HG03196 (cell line): ENCODE results near the gene STX12.
"Not testable (repeated sequence)": the region's sequence is repeated elsewhere in the genome, so short reads cannot be mapped to it uniquely, and the experiment has no call there.

Source experiments
- ATAC-seq: cut with Tn5 transposase; IDR thresholded peaks from one replicate; pipeline ENCODE4 v1.9.1; 2021; ENCODE audit not compliant: unreplicated experiment

Gene STX12

DNA sequence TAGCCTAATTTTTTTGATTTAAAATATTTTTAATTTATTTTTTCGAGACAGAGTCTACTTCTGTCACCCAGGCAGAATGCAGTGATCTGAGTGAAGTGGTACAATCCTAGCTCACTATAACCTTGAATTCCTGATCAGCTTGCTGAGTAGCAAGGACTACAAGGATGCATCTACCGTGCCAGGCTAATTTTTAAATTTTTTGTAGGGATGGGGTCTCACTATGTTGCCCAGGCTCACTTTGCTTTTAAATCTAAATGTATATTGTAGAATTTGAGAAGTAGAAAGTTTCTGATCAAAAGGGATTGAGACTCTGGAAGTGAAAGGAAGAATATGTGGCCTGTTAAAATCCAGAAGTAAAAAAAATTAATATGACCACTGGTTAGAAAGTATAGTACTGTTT is 1.6 kb downstream of the STX12 start:
- ATAC-seq, result no peak

DNA sequence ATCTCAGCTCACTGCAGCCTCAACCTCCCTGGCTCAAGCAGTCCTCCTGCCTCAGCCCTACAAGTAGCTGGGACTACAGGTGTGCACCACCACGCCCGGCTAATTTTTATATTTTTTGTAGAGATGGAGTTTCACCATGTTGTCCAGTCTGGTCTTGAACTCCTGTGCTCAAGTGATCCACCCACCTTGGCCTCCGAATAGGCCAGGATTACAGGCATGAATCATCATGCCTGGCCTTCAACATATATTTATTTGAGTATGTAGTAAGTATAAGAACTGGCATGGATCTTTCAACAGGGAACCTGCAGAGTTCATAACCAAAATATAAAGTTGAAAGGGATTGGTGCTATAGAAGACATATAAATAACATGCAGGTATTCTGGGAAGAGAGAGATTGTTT is 2.3 kb downstream of the STX12 start:
- not testable (repeated sequence) for ATAC-seq

DNA sequence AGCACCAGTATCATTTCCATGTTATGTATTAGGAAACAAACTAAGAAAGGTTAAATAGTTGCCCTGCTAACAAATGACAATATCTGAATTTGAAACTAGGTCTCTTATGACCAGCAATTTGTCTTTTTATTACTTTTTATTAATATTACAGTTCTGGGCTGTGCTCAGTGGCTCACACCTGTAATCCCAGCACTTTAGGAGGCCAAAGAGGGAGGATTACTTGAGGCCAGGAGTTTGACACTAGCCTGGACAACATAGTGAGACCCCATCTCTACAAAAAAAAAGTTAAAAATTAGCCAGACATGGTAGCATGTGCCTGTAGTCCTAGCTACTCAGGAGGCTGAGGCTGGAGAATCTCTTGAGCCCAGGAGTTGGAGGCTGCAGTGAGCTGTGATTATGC is 3.3 kb downstream of the STX12 start:
- not testable (repeated sequence) for ATAC-seq

DNA sequence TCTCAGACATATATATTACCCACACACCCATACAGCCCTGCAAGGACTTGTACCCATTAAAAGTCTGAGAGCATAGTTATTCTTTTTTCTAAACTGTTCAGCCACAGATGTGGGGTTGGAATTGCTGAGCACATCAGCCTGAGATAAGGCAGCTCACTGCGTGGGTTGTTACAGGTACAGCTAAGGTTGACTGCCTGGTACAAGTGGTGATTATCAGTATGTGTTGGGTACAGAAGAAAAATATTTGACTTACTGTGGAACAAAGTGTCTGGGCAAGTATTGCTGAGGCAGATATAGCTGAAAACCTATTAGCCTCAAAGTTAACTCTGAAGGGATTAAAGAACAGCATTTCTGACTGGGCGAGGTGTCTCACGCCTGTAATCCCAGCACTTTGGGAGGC is 5.0 kb downstream of the STX12 start:
- ATAC-seq, result no peak

DNA sequence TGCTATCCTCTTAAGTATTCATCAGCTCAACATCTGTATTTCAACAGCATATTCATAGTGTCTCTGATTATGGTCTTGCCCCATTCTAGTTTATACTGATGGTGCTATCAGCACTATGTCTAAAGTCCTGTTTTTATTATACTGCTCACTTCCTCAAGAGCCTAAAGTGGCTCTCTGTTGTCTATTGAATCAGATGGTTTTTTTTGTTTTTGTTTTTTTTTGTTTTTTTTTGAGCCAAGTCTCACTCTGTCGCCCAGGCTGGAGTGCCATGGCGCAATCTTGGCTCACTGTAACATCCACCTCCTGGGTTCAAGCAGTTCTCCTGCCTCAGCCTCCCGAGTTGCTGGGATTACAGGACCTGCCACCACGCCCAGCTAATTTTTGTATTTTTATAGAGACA is 6.1 kb downstream of the STX12 start:
- no peak for ATAC-seq

DNA sequence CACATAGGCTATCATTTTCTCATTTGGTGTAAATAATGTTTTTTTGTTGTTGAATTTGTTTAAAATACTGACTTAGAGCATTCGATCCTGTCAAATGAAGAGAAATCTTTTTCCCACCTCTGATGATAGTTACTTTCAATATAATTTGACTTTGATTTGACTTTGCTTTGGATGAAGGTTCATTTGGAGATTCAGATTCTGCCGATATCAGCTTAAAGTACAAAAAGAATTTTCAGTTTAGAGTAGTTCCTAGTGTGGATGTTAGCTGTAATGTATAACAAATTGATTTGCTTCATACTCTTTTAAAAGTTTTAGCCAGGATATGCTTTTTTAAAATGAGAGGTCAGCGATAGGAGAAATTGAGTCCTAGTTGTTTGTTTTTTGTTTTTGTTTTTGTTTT is 9.9 kb downstream of the STX12 start:
- ATAC-seq, result no peak

DNA sequence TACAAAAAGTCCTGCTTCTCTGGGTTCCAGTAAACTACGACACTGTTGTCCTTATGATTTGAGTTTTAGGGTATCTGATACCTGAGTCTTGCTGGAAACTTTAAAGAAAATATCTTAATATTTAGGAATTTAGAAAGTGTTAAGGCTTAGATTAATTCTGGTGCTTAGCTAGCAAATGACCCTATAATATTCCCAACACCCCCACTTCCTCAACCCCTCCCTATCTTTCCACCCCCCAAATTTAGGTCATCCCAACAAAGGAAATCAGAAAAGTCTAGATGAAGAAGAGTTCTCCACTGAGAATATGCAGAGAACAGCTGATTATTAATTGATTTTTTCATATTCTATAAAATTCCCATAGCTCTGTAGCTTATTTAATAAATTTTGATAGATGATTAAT is 11.7 kb downstream of the STX12 start:
- no peak for ATAC-seq

DNA sequence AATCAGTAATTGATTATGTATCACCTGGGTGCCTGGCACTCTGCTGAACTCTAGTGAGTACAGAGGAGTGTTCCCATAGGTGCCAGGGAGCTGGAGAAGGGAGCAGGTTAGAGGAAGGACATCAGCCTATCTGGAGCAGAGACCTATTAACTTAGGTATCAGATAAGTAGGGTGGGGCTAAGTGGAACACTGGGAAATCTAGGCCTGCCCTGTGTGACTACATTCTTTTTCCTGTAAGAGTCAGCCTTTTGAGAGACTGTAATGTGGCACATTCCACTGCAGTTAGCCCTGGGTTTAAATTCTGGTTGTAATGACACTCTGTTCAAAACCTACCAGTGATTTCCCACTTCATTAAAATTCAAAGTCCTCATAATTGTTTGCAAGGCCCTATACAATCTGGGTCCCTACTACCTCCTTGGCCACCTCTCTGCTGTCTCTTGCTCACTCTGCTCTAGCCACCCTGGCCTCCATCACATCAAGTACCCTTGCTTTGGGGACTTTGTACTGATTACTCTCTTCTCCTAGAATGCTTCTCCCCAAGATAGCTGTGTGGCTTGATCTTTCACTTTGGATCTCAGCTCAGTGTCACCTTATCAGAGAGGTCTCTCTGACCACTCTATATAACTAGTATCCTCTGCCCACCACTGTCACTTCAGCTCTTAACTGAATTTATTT is 12.9 kb downstream of the STX12 start:
- ATAC-seq, result no peak

DNA sequence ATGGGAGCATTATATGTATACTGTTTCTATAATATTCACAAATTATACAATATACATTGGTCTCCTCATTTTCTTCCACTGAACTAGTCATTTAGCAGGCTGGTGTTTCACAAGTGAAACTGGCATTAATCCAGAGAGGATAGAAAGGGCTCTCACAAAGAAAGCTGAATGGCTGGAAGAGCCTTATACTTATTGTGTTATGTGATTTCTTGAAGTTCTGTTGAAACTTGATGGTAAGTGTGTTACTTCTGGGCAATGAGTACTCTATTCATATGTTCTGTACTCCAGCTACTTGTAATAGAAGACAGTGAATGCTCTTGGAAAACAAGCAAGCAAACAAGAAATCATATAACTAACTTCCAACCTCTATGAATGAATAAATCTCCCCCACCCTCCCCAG is 14.9 kb downstream of the STX12 start:
- no peak for ATAC-seq

DNA sequence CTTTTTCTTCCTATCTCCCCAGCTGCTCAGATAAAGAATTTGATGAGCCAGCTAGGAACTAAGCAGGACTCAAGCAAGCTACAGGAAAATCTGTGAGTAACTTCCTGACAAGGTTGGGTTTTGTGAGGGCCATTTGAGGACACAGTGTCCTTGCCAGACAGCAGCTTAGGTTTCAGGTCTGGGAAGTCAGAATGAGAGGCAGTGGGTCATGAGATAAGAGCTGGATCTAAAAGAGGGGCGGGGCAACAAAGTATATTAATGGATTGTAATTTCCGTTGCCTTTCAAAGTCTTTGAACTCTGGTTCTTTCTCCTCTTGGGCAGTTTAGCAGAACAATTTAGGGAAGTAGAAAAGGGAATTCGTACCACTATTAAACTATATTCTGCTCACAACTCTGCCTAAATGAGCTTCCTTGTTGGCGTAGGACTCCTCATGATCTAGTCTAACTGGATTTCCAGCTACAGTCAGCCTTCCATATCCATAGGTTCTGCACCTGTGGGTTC is 16.6 kb downstream of the STX12 start:
- no peak for ATAC-seq

DNA sequence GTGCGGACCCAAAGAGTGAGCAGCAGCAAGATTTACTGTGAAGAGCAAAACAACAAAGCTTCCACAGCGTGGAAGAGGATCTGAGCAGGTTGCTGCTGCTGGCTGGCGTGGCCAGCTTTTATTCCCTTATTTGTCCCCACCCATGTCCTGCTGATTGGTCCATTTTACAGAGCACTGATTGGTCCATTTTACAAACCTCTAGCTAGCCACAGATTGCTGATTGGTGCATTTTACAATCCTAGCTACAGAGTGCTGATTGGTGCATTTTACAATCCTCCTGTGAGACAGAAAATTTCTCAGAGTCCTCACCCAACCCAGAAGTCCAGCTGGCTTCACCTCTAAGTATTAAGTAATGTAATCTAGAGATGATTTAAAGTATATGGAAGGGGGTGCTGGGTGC is 17.3 kb downstream of the STX12 start:
- ATAC-seq, result not testable (repeated sequence)

DNA sequence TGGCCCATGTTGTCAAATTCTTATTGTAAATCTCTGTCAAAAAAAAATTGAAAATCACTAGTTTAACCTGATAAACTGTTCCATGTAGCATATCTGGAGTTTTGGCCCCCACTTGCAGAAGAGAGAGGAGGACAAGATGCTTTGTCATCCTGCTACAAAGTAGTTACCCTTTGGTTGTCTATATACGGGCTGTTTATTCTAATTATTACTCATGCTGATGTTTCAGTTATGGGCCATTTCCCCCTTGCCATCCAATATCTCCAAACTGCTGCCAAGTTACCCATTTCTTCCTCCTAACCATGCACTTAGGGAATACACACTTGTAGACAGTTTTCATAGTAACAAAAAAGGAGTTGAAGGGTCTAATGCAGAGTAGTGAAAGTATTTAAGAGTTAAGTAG is 22.6 kb downstream of the STX12 start:
- ATAC-seq, result no peak

DNA sequence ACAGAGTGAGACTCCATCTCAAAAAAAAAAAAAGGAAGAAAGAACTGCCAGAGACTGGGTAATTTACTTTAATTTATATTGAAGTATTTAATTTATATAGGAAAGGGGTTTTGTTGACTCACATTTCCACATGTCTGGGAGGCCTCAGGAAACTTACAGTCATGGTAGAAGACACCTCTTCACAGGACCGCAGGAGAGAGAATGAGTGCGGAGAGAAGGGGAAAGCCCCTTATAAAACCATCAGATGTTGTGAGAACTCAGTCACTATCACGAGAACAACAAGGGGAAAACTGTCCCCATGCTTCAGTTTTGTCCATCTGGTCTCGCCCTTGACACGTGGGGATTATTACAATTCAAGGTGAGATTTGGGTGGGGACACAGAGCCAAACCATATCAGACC is 31.8 kb downstream of the STX12 start:
- no peak for ATAC-seq

DNA sequence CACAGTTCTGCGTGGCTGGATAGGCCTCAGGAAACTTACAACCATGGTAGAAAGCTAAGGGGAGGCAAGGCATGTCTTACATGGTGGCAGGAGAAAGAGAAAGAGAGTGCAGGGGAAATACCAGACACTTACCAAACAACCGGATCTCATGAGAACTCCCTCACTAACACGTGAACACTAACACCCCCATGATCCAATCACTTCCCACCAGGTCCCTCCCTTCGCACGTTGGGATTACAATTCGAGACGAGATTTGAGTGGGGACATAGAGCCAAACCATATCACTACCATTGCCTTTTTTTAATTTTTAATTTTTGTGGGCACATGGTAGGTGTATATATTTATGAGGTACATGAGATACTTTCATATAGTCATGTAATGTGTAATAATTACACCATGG is 33.7 kb downstream of the STX12 start:
- no peak for ATAC-seq

DNA sequence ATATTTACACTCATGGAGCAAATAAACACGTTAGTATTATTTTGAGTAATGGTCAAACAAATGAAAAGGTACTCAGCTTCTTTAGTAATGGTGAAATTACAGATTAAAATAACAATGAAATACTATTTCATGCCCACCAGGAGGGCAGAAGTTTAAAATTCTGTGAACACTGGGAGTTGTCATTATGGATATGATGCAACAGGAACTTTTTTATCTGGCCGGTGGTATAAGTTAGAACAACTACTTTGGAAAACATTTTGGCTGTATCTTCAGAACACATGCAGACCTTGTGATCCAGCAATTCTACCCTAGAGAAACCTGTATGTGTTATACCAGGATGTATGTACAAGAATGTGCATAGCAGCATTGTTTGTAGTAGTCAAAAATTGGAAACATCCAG is 34.4 kb downstream of the STX12 start:
- ATAC-seq, result no peak

DNA sequence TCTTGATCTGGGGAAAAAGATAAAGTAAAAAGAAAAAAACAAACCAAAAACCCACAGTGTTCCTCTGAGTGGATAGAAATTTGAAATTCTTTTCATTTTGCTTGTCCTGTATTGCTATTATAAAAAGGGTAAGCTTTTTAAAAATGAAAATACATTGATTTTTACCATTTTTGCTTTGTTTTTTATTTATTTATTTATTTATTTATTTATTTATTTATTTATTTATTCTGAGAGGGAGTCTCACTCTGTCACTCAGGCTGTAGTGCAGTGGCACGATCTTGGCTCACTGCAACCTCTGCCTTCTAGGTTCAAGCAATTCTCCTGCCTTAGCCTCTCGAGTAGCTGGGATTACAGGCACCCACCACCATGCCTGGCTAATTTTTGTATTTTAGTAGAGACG is 35.1 kb downstream of the STX12 start:
- not testable (repeated sequence) for ATAC-seq

DNA sequence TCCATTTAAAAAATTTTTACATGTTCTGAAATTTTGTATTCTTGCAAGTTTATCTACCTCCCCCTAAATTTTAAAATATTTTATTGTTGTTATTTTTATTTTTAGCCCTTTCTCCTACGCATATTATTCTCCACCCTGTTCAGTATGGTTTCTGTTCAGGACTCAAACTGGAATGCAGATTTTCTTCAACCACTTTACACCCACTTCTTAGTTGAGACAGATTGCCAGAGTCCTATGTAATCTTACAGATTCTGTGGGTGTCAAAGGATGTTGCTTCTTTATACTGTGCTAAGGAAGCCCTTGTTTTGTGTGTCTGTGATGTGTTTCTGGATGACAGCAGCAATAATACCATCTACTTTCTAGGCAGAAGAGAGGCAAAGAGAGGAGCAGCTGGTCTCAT is 36.9 kb downstream of the STX12 start:
- ATAC-seq, result no peak

DNA sequence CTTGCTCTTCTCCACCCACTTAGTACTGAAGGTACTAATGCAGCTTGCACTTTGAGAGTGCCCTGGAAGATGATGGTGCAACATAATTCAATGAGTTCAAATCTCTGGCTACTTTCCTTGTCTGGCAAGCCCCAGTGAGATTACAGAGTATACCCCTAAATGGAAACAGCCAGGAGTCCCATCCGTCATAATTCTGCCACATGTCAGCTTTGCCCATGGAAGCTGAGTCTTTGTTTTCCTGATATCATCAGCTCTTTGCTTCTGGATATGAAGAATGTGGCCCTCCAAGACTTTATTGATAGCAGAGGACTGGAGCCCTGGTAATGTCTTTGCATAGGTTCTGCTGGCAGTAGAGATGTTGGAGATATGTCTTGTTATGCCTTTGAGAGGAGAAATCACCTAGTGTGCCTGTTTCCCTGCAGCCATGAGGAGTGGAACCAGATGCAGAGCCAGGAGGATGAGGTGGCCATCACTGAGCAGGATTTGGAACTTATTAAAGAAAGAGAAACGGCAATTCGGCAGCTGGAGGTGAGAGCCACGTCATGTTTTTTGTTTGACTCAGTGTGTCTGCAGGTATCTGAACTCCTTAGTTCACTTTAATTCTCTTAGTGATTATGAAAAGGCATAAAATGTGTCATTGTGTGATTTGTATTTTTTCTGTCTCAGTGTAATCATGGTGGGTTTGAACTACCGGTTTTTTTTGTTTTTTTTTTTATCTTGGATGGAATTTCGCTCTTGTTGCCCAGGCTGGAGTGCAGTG is 38.9 kb downstream of the STX12 start:
- no peak for ATAC-seq

DNA sequence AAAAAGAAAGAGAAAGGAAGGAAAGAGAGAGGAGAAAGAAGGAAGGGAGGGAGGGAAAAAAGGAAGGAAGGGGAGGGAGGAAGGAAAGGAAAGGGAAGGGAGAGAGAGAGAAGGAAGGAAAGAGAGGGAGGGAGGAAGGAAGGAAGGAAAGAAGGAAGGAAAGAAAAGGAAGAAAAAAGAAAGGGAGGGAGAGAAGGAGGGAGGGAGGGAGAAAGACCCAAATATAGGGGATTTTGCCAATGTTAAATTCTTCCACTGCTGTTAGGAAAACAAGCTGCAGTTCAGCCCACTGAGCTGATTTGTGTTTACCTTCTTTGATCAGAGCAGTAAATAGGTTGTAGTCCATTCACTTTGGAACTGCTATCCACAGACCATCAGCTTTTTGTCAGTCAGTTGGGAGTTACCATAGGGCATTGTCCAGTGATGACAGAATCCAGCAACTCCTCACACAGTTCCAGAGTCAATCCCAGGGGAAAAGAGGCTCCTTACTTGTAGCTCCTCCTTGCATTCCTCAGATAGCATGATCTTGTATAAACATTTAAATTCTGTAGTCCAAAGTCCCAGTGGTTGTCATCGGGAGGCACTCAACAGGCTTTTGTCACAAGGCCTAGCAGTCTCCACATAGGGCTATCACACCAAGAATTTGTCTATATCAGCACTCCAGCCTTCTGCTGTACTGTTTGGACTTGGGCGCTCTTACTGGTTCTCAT is 44.1 kb downstream of the STX12 start:
- ATAC-seq, result no peak

DNA sequence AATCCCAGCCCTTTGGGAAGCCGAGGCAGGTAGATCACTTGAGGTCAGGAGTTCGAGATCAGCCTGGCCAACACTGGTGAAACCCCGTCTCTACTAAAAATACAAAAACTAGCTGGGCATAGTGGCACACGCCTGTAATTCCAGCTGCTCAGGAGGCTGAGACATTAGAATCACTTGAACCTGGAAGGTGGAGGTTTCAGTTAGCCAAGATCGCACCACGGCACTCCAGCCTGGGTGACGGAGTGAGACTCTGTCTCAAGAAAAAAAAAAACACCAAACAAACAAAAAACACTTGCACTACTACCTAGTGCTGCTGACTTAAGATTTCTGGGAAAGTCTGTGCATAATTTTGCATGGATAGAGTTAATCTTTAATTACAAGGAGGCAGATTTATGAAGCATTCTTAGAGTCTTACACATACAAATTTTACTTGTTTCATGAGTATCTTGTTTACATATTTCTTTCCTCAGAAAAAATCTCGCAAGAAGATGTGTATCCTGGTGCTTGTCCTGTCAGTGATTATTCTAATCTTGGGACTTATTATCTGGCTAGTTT is 48.8 kb downstream of the STX12 start:
- no peak for ATAC-seq

DNA sequence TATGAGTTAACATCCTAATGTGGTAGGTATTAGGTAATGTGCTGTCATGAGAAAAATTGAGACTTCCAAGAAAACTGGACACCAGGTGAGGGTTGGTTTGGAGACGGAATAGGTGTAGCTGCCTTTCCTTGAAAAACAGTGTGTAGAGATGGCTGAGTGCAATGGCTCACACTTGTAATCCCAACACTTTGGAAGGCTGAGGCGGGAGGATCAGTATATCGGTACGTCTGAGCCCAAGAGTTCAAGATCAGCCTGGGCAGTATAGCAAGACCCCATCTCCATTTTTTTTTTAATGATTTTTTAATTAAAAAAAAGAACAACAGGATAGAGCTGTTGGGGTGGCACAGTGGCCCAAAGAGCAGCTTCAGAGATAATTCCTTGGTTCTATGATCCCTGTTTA is 50.8 kb downstream of the STX12 start:
- ATAC-seq, result no peak

DNA sequence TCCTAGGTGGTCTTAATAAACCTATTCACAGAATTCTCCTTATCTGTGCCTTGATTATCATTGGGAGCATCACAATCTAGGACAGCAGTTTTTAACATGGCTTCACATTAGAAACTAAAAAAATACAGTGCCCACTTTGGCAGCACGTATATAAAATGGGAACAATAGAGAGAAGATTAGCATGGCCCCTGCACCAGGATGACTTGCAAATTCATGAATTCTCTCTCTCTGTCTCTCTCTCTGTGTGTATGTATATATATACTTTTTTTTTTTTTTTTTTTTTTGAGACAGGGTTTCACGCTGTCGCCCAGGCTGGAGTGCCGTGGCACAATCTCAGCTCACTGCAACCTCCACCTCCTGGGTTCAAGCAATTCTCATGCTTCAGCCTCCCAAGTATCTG is 51.4 kb downstream of the STX12 start:
- no peak for ATAC-seq
